ENCODE measurements around the gene THAP11. TPM values are rescaled to one million over a fixed set of nuclear protein-coding genes. Genes with fewer than 3 reads are reported as not detected.
A peak's percentile ranks its signal among the peaks of the same experiment; 100 is the strongest.

Gene THAP11
- total and polyA plus RNA-seq, 2 of the 13 experiments (the other 11 are each of a cell fraction or from before 2014, with no cell fraction given), result 44.2 to 53.4 TPM

- TF ChIP-seq ZNF350 (CRISPR knock-in tag; IDR thresholded peaks at IDR 0.05; ENCODE audit: borderline replicate concordance, low read depth) (peak; percentile 41; the same call in 1 of the 2 replicates), ZSCAN31 (CRISPR knock-in tag; IDR thresholded peaks at IDR 0.05; ENCODE audit: low read depth) (peak; percentile 71; the same call in 1 of the 2 replicates), MZF1 (CRISPR knock-in tag; IDR thresholded peaks at IDR 0.05; ENCODE audit: borderline replicate concordance) (peak; percentile 76; the same call in 1 of the 2 replicates), ATM (IDR thresholded peaks at IDR 0.05; ENCODE audit: borderline replicate concordance) (no peak), SAFB2 (CRISPR knock-in tag; IDR thresholded peaks at IDR 0.05; ENCODE audit: borderline replicate concordance, low read depth) (no peak), ZNF580 (CRISPR knock-in tag; IDR thresholded peaks at IDR 0.05; ENCODE audit: borderline replicate concordance, low read depth) (peak; percentile 85; the same call in 1 of the 2 replicates), MEF2D (CRISPR knock-in tag; IDR thresholded peaks at IDR 0.05) (no peak), MXD3 (CRISPR knock-in tag; IDR thresholded peaks at IDR 0.05) (peak; percentile 65; the same call in 1 of the 2 replicates), CBX2 (IDR thresholded peaks at IDR 0.05; ENCODE audit: low read depth, low read length) (no peak), CBX2 (CRISPR knock-in tag; IDR thresholded peaks at IDR 0.05; ENCODE audit: low read depth) (0 out of 2 replicates have a peak, but pooled peaks have one; percentile 53), ZNF672 (CRISPR knock-in tag; IDR thresholded peaks at IDR 0.05) (no peak), MLX (CRISPR knock-in tag; IDR thresholded peaks at IDR 0.05) (no peak), MBD4 (IDR thresholded peaks at IDR 0.05; ENCODE audit: borderline replicate concordance, low read length) (no peak), PITX1 (CRISPR knock-in tag; IDR thresholded peaks at IDR 0.05) (no peak; the same call in 1 of the 2 replicates), HOXA5 (CRISPR knock-in tag; IDR thresholded peaks at IDR 0.05) (no peak; the same call in 1 of the 2 replicates), ETV5 (CRISPR knock-in tag; IDR thresholded peaks at IDR 0.05; ENCODE audit: borderline replicate concordance) (peak; percentile 73), BRF2 (CRISPR knock-in tag; IDR thresholded peaks at IDR 0.05) (peak; percentile 76; the same call in 1 of the 2 replicates), MATR3 (CRISPR knock-in tag; IDR thresholded peaks at IDR 0.05) (0 out of 2 replicates have a peak, but pooled peaks have one; percentile 15), SNAPC2 (CRISPR knock-in tag; IDR thresholded peaks at IDR 0.05) (0 out of 2 replicates have a peak, but pooled peaks have one; percentile 53), MXD1 (CRISPR knock-in tag; IDR thresholded peaks at IDR 0.05) (peak; percentile 15), TAF1 (CRISPR knock-in tag; IDR thresholded peaks at IDR 0.05) (peak; percentile 52; the same call in 1 of the 2 replicates), ZBTB4 (CRISPR knock-in tag; IDR thresholded peaks at IDR 0.05; ENCODE audit: borderline replicate concordance) (no peak; the same call in 1 of the 2 replicates)
Measured at GRCh38 chr16:67841816-67842508, at the start of gene THAP11 (continued).

Data from HepG2 (cell line).